Measurements from ENCODE around the gene FANCF.

The FANCF gene

GRCh38 chr11:22626573-22627239 is 1.1 kb upstream of the FANCF start:
- no peak for DNase-seq (ENCODE audit: low read depth, low spot score)

DNA sequence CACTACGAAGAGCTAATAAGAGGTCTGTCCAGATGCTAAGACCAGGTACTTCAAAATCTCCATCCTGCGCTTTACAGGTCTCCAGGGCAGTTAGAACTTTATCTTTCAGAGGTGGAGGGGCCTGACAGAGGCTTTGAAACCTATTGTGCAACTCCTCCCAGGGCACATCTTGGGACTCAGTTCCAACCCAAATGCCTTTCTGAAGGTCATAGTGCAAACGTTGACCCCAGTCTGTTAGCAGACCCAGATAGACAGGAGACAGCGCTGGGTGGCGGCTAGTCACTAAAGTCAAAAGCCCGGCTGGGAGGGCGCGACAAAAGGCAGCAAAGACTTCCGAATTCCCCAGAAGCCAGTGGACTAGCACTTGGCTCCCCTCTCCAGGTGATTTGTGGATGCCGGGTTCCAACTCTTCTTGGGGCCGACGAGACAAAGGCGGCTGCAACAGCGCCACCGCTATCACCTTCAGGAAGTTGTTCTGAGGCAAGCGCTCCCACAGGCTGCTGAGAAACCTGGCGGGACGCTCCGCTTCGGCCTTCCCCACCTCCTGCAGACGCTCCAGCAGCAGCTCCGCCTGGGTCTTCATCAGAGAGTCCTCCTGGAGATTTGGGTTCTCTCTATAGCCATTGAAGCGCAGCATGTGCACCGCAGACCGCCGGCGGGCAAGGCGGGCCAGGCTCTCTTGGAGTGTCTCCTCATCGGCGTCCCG is 728 bp downstream of the FANCF start:
- peak; percentile 82 for DNase-seq (ENCODE audit: low read depth, low spot score)

DNA sequence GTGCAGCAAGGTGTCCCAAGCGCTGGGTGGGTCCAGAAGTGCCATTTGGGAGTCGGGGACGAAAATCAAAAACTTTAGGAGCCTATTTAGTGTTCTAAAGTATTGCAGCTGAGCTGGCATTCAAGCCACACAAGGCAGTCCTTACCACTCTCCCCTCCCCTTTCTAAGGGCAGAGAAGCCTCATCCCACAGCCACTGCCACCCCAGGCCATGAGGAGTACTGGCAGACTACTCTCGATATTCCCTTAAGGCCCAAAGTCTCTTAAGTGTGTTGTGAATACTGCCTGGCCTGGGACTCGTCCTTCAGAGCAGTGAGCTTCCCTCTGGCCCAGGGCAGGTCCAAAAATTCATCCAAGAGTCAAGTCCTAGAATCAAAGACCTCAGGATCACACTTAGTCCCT is 7.8 kb downstream of the FANCF start:
- no peak for DNase-seq (ENCODE audit: low read depth, low spot score)

- DNase-seq (ENCODE audit: low read depth, low spot score): no peak
Measured at GRCh38 chr11:22603933-22604332, 21.7 kb downstream of the FANCF start.

DNA sequence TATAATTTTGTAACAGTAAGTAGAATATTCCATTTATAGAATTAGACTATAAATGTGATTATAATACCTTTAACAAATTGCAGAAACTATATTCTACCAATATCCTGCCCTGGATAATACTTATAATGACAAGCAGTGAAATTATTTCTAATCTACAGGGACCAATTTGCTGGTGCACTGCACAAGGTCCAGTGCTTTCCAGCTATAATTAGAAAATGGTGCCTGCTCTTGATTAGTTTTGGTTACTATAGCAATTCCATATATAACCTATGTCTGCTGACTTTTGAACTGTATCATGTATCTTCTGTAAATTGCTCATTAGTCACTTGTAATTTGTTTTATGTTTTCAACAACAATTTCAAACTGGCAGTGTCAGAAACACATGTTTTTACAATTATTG is 23.1 kb downstream of the FANCF start:
- DNase-seq (ENCODE audit: low read depth, low spot score): no peak

GRCh38 chr11:22599458-22599857 is 26.2 kb downstream of the FANCF start:
- DNase-seq (ENCODE audit: low read depth, low spot score): no peak

DNA sequence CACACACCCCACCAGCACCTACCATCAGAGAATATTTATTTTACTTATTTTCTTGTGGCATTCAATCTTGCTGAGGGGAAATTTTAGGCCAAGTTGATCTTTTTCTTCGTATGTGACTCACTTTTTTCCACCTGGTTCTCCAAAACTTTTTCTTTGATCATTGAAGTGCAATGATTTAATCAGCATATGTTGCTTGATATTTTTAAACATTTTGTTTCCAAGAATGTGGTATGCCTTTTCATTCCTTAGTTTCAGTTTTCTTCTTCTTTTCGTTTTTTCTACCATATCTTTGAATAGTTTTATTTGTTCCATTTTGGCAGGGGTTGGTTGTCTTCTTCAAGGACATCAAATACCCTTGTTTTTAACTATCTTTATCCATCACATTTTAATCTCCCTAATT is 28.6 kb downstream of the FANCF start:
- DNase-seq (ENCODE audit: low read depth, low spot score): no peak

DNA sequence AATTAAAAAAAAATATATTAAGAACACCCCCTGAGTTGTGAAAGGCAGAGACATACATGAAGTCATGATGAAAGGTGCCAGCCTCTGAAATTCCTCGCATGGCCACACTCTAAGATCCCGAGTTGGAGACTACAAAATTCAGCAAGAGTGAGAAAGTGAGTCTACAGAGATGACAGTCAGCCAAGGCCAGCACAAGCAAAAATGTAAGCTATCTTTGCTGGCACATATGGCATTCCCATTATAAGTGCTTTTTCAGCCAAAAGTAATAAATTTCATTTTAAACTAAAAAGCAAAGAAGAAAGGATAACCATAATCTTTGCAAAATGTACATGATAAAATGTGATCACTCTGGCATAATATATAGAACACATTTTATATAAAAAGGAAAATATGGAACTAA is 40.6 kb downstream of the FANCF start:
- no peak for DNase-seq (ENCODE audit: low read depth, low spot score)

DNA sequence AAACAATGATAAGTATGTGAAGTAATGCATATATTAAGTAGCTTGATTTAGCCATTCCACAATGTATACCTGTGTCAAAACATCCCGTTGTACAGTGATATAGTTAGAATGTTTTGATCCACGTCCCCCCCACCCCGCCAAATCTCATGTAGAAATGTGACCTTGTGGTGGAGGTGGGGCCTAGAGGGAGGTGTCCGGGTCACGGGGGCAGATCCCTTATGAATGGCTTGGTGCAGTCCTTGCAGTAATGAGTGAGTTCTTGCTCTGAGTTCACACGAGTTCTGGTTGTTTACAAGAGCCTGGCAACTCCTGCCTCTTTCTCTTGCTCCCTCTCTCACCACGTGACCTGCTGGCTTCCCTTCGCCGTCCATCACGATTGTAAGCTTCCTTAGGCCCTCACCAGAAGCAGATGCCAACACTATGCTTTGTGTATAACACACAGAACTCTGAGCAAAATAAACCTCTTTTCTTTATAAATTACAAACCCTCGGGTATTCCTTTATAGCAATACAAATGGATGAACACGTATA is 41.6 kb downstream of the FANCF start:
- DNase-seq (ENCODE audit: low read depth, low spot score): no peak

DNA sequence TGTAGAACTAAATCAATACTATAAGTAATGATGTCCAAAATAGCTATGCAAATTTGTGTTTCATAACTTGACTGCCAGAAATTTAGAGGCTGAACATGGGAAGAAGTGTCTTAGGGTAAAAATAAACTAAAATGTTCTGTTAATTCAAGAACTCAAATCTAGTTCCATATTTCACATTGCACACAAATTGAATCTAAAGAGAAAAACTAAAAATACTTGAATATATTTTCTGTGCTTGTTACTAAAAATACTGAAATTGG is 43.5 kb downstream of the FANCF start:
- no peak for DNase-seq (ENCODE audit: low read depth, low spot score)

DNA sequence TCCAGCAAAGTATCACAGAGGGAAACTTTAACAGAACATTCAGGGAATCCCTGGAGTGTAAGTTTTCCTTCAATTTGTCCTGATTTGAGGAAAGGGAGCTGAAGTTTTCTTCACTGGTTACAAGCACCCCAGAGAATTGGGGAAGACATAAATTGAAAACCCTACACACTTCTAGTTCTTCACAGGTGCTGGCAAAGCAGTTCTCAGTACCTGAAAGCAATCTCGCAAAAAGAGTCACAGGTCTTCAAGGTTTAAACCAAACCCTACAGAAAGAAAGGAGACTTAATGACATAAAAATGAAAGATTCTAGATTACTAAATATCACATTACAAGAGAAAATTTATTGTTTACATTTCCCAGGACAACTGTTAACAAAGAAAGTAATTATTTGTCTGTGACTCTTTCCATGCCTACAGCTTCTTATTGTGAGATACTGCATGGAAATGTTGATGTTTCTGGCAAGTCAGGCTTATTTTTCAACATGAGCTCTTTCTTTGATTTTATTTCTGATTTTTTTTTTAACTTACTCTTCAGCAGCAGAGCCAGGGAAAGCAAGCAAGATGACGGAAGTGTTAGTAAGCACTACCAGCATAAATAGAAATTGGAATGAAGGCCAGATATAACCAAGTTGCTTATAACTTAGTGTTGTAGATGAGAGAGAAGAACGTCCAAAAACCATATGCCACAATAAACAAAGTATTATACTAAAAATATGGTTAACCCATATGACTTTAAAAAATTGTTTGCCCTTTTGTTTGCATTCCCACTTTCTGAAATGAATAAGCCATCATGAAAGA is 44.1 kb downstream of the FANCF start:
- no peak for DNase-seq (ENCODE audit: low read depth, low spot score)

DNA sequence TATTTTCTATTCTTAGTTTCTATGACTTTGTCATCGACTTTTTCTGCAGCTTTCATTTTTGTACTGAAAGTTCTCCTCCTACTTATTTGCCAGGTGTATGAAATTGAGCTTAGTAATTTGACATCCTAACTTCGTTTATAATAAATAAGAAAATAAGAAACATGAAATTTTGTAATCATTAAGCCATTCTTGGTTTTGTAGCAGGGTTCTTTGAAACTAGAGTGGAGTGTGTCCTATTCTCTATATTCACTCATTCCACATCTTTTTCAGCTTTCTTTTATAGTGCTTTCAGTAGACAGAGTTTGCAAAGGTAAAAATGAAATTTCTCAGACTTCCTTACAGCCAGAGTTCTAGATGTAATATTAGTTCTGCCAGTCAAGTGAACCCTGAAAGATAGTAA is 47.8 kb downstream of the FANCF start:
- no peak for DNase-seq (ENCODE audit: low read depth, low spot score)

Measured in astrocyte of the hippocampus (primary cell).